GM13977 (cell line): ENCODE measurements around the gene CPB1.

Experiments
- DNase-seq: peaks from one replicate; pipeline ENCODE4 v3.0.0; 2012; ENCODE audit warnings: low spot score
- in situ Hi-C: fragments of 300-500 bp; cut with MboI; formaldehyde crosslinking; loops from one replicate; pipeline ENCODE4 v1.12.0; 2022; ENCODE audit warnings: low sequenced_read_pairs, low pct_unique_long_range_greater_than_20kb, mixed read lengths, inconsistent platforms; ENCODE audit not compliant: unreplicated experiment
- TF ChIP-seq, protein P1 (sequence below): IDR thresholded peaks from 2 replicates; pipeline ENCODE4 v1.5.1; 2012; ENCODE audit warnings: mild to moderate bottlenecking, control low read depth; ENCODE audit not compliant: insufficient read depth; ENCODE audit errors: extremely low read depth, missing control alignments

The CPB1 gene

DNA sequence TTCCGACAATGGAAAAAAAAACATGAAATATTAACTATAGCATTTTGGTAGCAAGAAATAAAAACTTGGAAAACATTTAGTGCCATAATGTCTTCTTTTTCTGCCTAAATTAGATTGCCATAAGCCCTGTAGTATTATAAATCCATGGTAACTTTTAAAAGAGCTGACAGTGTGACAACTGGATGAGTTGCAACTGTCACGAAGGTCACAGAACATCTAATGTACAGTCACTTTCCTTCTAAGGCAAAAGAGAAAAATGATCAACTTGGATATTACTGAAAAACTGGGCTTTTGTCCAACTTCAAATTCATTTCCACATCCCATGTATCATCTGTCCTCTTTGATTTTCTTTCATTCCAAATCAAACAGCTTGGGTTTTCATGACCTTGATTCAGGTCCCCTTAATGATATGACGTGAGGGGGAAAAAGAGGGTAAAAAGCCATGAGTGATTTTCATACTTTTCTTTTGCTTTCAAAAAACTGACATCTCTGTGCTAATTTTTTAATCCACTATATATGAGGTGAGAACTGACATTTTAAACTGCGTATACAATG is 602 bp downstream of the CPB1 start:
- TF ChIP-seq, protein P1, sequence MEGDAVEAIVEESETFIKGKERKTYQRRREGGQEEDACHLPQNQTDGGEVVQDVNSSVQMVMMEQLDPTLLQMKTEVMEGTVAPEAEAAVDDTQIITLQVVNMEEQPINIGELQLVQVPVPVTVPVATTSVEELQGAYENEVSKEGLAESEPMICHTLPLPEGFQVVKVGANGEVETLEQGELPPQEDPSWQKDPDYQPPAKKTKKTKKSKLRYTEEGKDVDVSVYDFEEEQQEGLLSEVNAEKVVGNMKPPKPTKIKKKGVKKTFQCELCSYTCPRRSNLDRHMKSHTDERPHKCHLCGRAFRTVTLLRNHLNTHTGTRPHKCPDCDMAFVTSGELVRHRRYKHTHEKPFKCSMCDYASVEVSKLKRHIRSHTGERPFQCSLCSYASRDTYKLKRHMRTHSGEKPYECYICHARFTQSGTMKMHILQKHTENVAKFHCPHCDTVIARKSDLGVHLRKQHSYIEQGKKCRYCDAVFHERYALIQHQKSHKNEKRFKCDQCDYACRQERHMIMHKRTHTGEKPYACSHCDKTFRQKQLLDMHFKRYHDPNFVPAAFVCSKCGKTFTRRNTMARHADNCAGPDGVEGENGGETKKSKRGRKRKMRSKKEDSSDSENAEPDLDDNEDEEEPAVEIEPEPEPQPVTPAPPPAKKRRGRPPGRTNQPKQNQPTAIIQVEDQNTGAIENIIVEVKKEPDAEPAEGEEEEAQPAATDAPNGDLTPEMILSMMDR: no peak
- in situ Hi-C loops: no loop called here
- DNase-seq: no peak

DNA sequence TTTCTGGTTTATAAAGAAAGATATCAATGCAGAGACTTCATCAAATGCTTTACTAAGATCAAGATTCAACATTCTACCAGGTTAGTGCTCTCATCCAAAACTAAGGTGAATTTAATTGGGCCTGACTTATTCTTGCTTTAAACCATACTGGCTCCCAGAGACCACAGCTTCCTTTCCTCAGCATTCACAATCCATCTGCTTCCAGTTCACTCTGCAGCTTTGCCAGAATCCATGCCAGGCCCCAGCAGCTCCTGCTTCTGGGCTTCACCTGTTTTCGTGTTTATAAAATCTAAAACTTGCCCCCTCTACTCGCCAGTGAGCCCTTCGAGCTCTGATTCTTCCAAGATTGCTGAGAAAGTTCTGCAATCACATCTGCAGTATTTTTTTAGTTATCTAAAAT is 2.3 kb downstream of the CPB1 start:
- in situ Hi-C loops: no loop called here
- no peak for DNase-seq
- TF ChIP-seq, protein P1: no peak

DNA sequence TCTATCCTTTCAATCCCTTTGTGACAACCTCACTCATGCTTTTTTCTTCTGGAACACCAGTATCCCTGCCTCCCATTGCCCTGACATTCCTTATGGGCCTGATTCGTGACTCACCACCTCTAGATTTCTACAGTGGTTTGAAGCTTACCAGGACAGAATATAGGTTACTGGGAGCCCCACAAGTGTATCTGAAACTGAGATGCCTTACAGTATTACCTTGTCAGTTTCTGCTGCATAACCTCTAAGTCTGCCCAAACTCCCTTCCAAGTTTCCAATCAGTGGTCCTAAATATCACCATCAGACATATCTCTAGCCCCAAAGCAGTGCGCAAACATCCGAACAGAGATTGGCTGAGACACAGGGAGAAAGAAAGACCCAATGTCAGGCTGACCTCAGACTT is 5.6 kb downstream of the CPB1 start:
- TF ChIP-seq, protein P1: no peak
- in situ Hi-C loops: no loop called here
- DNase-seq: no peak

DNA sequence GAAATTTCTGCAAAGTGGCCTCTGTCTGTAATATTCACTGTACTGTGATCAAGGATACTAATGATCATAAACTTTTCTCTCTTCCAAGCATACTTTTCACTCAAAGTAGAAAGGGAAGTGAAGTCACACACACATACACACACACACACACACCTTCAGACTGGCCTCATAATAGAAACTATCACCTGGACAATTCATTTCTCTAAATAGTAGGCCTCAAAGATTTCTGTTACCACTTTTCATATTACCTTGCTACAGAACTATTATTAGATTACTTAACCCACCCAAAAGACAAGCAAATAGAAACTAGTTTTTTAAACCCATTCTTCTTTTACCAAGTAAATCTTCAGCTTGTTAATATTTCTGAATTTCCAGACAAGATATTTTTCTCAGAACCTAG is 12.2 kb downstream of the CPB1 start:
- no peak for DNase-seq
- in situ Hi-C loops: no loop called here
- TF ChIP-seq, protein P1: no peak

DNA sequence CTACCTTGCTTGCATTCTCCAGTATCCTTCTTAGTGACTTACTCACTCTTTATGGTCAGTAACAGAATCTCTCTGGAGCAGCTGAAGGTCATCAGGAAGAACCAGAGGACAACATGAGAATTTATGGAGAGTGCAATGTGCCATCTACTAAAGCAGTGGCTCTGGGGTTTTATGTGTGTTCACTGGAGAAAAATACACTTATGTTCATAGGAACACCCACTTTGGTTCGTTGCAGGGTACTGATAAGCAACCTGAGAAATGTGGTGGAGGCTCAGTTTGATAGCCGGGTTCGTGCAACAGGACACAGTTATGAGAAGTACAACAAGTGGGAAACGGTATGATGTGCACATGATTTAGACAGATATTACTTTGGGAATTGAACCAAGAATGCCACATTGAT is 12.8 kb downstream of the CPB1 start:
- in situ Hi-C loops: no loop called here

DNA sequence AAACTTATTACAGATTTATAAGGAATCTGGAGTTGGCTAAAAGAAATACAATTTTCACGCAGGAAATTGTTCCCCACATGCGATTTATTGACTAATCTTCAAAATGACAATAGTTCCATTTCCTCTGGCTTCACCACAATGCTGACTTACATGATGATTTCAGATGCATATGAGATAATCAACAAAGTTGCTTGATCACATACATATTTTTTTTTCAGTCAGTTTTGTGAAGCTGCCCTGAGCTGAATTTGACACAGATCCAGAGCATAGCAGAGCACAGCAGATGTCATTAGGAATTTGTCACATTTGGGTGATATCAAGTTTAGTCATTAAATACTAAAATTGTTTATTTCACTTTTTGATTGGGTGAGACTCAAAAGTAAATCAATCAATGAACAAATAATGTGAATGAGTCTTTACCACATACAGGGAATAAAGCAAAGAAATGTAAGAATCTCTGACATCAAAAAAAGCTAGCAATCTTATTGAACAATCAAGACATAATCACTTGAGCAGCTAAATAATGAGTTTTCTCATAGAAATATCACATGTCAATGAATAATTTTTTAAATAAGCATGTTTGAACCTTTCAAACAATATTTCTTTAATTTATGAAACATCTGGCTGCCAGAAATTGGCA is 18.3 kb downstream of the CPB1 start:
- in situ Hi-C loops: no loop called here
- DNase-seq: no peak
- TF ChIP-seq, protein P1: no peak

More for the DNA sequence above, 12.8 kb downstream of the CPB1 start:
- TF ChIP-seq, protein P1: no peak
- DNase-seq: no peak

DNA sequence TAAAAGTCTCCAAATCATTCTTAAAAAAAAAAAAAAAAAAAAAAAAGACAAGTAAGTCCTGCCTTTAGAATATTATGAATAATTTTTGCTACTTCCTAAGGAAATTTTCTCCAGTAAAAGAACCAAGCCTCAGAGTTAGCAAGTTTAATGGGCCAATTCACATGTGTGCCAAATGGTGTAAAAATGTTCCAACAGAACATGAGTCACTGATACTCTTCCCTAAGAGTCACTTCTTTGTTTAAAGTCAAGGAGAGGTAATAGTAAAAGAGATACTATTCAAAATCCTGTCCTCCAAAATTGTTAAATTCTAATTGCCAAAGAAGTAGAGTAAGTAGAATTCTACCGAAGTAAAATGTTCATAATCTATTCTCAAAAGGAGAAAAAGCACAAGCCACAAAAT is 19.7 kb downstream of the CPB1 start:
- no peak for DNase-seq
- in situ Hi-C loops: no loop called here

More for the DNA sequence above, 19.7 kb downstream of the CPB1 start:
- TF ChIP-seq, protein P1: no peak
